ENCODE data around the gene GPR119.

GRCh38 chrX:130415201-130415600 lies 29.7 kb upstream of the GPR119 start:
- TF ChIP-seq CTCF (optimal IDR thresholded peaks at IDR 0.05 in 1 of 3, IDR thresholded peaks at IDR 0.05 in 1 of 3, conservative IDR thresholded peaks at IDR 0.05 in 1 of 3; ENCODE audit: extremely low read depth in 1 of 3, insufficient read depth in 2 of 3, low read length in 3 of 3) (no peak), EZH2 (IDR thresholded peaks at IDR 0.05; ENCODE audit: low read length) (no peak)

Data from keratinocyte (primary cell).